ENCODE results near the gene TSR3.

GRCh38 chr16:1330931-1331711, 20.6 kb downstream of the TSR3 start:
- TF ChIP-seq CTCF (IDR thresholded peaks at IDR 0.05) (no peak), POLR2A (IDR thresholded peaks at IDR 0.05) (no peak)
